GM19099 (cell line): ENCODE results near the gene COX7B2.

ENCODE experiments used
- POLR2A ChIP-seq: IDR thresholded peaks from 3 replicates; pipeline ENCODE4 v1.6.1; 2011; ENCODE audit warnings: low read depth; ENCODE audit not compliant: insufficient read length; ENCODE audit errors: extremely low read depth

Gene COX7B2, protein sequence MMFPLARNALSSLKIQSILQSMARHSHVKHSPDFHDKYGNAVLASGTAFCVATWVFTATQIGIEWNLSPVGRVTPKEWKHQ

GRCh38 chr4:46909078-46909477 is at the start of gene COX7B2:
TSS of gene COX7B2 (minus strand) at chr4:46909245. CDS start at chr4:46735192, 174,053 bp downstream.
- no peak for TF ChIP-seq POLR2A

- no peak for TF ChIP-seq POLR2A
Observed at GRCh38 chr4:46956451-46956850, 47.4 kb upstream of the COX7B2 start.

GRCh38 chr4:46955601-46956000 is 46.6 kb upstream of the COX7B2 start:
- no peak for TF ChIP-seq POLR2A

GRCh38 chr4:46954643-46955042 is 45.6 kb upstream of the COX7B2 start:
- TF ChIP-seq POLR2A = no peak

- no peak for TF ChIP-seq POLR2A
Observed at GRCh38 chr4:46953564-46953963, 44.5 kb upstream of the COX7B2 start.

- TF ChIP-seq POLR2A = no peak
Observed at GRCh38 chr4:46952451-46952850, 43.4 kb upstream of the COX7B2 start.

GRCh38 chr4:46950826-46951225 is 41.8 kb upstream of the COX7B2 start:
- TF ChIP-seq POLR2A = no peak

GRCh38 chr4:46949822-46950221 is 40.8 kb upstream of the COX7B2 start:
- no peak for TF ChIP-seq POLR2A

DNA sequence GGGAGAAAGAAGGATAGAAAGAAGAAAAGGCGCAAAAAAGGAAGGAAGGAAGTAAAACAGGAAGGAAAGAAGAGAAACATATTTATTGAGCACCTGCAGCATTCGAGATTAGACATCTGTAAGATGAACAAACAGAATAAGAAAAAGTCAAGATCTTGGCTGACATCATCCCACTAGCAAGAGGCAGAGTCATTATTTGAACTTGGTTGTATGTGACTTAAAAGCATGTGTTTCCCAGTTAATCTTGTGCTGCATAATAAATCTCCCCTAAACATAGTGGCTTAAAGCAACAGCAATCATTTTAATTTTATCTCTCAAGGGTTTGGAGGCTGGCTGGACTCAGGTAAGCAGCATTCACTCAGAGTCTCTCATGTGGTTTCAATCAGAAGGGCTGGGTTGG is 38.5 kb upstream of the COX7B2 start:
- no peak for TF ChIP-seq POLR2A

DNA sequence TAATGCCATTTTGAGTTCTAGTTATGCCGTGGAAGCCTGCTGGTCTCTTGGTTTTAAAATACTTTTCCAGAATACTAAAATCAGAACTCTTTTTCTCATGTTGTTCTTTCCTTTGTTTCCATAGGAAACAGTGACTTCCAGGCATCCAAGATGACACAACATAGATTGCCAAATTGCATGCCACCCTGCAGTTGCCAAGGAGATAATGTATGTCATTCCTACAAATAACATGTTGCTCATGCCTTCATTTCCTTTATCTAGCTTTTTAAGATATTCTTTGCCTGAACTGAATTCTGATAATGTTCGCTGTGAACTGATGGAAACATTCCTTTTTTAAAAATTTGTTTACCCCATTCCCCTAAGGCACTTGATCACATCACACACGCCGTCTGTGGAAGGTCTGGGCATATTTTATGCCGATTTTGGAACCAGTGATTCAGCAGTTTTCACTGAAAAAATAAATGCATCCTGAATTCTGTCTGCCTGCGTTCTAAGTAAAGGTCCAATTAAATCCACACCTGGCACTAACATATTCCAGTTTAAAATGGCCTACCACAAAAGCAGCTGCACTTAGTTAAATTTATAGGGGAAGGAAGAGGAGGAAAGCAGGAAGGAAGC is 38.0 kb upstream of the COX7B2 start:
- TF ChIP-seq POLR2A = no peak

DNA sequence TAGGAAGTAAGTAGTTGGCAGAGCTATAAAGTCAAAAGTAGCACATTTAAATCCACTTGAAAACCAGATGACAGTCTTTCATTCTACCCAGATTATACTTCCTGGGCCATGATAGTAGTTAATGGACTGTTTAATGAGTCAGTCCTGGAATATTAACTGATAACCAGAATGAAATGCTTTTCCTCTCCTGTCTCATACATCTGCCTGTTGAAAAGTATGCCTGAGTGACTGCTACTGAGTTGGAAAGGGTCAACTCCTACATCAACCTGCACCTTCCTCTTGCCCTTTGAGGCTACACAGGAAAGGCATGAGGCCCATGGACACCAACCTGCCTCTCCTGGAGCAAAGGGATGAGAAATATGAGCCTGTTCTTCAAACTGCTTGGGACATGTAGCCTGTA is 36.0 kb upstream of the COX7B2 start:
- TF ChIP-seq POLR2A = no peak

GRCh38 chr4:46944345-46944744 is 35.3 kb upstream of the COX7B2 start:
- no peak for TF ChIP-seq POLR2A

DNA sequence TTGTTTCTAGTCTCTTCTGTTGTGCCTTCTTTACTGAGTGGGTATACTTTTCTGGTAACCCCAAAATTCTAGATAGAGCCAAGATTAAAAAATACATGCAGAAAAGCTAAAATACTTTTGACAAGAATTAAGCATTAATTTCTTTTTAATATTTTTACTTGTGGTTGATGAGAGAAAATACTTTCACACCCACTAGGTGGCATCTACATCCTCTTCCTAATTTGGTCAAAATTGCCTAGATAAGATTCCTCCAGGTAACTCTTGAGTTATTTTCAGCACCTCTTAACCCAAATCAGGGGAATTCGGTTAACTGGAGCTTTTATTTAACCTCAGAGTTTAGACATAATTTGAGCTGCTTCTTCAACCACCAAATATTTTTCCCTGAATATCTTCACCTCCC is 28.4 kb upstream of the COX7B2 start:
- TF ChIP-seq POLR2A = no peak

- no peak for TF ChIP-seq POLR2A
Observed at GRCh38 chr4:46934726-46935125, 25.7 kb upstream of the COX7B2 start.

GRCh38 chr4:46933686-46934085 is 24.6 kb upstream of the COX7B2 start:
- TF ChIP-seq POLR2A = no peak

- TF ChIP-seq POLR2A = no peak
Observed at GRCh38 chr4:46931981-46932380, 22.9 kb upstream of the COX7B2 start.

DNA sequence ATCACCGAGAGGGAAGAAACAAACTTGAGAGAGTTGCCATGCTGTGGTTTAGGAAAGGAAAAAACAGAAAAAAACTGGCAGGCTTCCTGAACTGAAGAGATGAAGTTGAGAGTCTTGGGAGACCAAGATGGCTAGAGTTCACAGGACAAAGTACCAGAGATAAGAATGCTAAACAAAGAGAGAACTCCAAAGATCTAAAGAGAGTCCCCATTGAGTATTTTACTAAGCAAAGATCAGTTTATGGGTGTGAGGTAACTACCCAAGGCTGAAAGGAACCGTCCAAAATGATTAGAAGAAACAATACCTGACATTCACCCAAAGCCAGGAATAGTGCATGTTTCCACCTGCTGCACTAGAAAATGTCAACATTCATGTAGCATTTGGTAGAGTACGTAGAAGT is 21.8 kb upstream of the COX7B2 start:
- TF ChIP-seq POLR2A = no peak

DNA sequence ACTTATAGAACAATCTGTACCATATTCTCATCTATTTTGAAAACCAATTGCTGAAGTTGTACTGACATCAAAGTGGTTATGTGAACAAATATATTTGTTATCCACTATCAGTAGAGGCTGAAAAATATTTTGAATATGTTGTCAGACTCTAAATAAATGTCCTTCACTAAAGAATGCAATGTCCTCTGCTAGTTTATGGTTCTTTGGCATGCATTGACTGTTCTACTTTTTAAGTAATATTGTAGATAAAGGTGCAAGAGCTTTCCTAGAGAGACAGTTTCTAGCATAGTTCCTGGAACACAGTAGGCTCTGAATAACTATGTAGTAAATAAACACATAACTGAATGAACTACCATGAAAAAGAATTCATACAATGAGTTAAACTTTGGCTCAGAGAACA is 18.2 kb upstream of the COX7B2 start:
- TF ChIP-seq POLR2A = no peak
